OCI-LY3 (cell line): ENCODE results near the gene STK39.

ENCODE experiments used
- H2AFZ ChIP-seq: fragments of 200-600, 300-600 bp; shearing (Covaris generic); 2 replicates; pipeline ENCODE4 v1.6.0; 2014; ENCODE audit warnings: antibody characterized with exemption, low read depth, low read length
- H3K27ac ChIP-seq: fragments of 200-600, 300-600 bp; sonication (generic); 2 replicates; pipeline ENCODE4 v1.5.1; 2014; ENCODE audit warnings: mild to moderate bottlenecking, low read length, moderate library complexity, mixed read lengths
- H3K27me3 ChIP-seq: fragments of 200-600, 300-600 bp; sonication (generic); 2 replicates; pipeline ENCODE4 v1.6.1; 2014; ENCODE audit warnings: low read depth, low read length, mixed read lengths
- H3K36me3 ChIP-seq: fragments of 200-600, 300-600 bp; sonication (generic); replicated peaks from 2 replicates; pipeline ENCODE3; 2014; ENCODE audit warnings: low read depth, low read length, mixed read lengths
- H3K4me1 ChIP-seq: fragments of 300-600, 200-600 bp; sonication (generic); 2 replicates; pipeline ENCODE4 v1.6.1; 2014; ENCODE audit warnings: low read length, mixed read lengths
- H3K4me2 ChIP-seq: fragments of 200-600, 300-600 bp; sonication (generic); 2 replicates; pipeline ENCODE4 v1.6.1; 2014; ENCODE audit warnings: low read length, mixed read lengths
- H3K4me3 ChIP-seq: fragments of 300-600, 200-600 bp; sonication (generic); 2 replicates; pipeline ENCODE4 v1.5.1; 2014; ENCODE audit warnings: antibody characterized with exemption, mild to moderate bottlenecking, low read length, moderate library complexity
- H3K79me2 ChIP-seq: fragments of 300-600, 200-600 bp; shearing (Covaris generic); 2 replicates; pipeline ENCODE4 v1.6.1; 2014; ENCODE audit warnings: mild to moderate bottlenecking, low read length, mixed read lengths
- H3K9ac ChIP-seq: fragments of 300-600, 200-600 bp; shearing (Covaris generic); 2 replicates; pipeline ENCODE4 v1.6.0; 2014; ENCODE audit warnings: mild to moderate bottlenecking, low read length, moderate library complexity
- H3K9me3 ChIP-seq: fragments of 200-600, 300-600 bp; shearing (Covaris generic); 2 replicates; pipeline ENCODE4 v1.6.1; 2014; ENCODE audit warnings: low read length, mixed read lengths; ENCODE audit not compliant: insufficient read depth
- H4K20me1 ChIP-seq: fragments of 200-600, 300-600 bp; sonication (generic); 2 replicates; pipeline ENCODE4 v1.6.1; 2016; ENCODE audit warnings: low read length, mixed read lengths; ENCODE audit not compliant: insufficient read depth
- CTCF ChIP-seq: fragments of 200-600, 300-600 bp; sonication (generic); IDR thresholded peaks from 2 replicates; pipeline ENCODE4 v1.5.1; 2014; ENCODE audit warnings: antibody characterized with exemption, low read length, low read depth
- EZH2phosphoT487 ChIP-seq: fragments of 200-600 bp; shearing (Covaris generic); IDR thresholded peaks from 2 replicates; pipeline ENCODE4 v1.6.1; 2018; ENCODE audit warnings: antibody characterized with exemption, mixed run types, low read depth

The STK39 gene

GRCh38 chr2:168189835-168190569, 57.4 kb downstream of the STK39 start:
- Histone ChIP-seq H4K20me1 (peaks cover 3% of the 10 kb centered on the region; the same call in 1 of the 2 replicates), H3K9me3 (no peaks in the 10 kb centered on the region), H3K4me1 (peaks cover 30% of the 10 kb centered on the region), H3K9ac (no peak overlapping the region), H3K36me3 (no peaks in the 10 kb centered on the region), H2AFZ (no peak overlapping the region), H3K79me2 (no peaks in the 10 kb centered on the region), H3K4me3 (no peak overlapping the region), H3K27me3 (0 out of 2 replicates have a peak, but pooled peaks cover 5% of the 10 kb centered on the region), H3K4me2 (no peak overlapping the region), H3K27ac (no peak overlapping the region)
- TF ChIP-seq EZH2phosphoT487: no peak
- no peak for TF ChIP-seq CTCF

- H3K4me2 ChIP-seq: no peak overlapping the region
- H3K36me3 ChIP-seq: no peaks in the 10 kb centered on the region
- H3K4me1 ChIP-seq: peaks cover 11% of the 10 kb centered on the region
- TF ChIP-seq CTCF: no peak
- TF ChIP-seq EZH2phosphoT487: no peak
- peaks cover 6% of the 10 kb centered on the region; the same call in 1 of the 2 replicates for H4K20me1 ChIP-seq
- no peak overlapping the region for H3K27ac ChIP-seq
- H3K4me3 ChIP-seq: no peak overlapping the region
- H3K27me3 ChIP-seq: 0 out of 2 replicates have a peak, but pooled peaks cover 5% of the 10 kb centered on the region
- H3K79me2 ChIP-seq: no peaks in the 10 kb centered on the region
- H3K9me3 ChIP-seq: no peaks in the 10 kb centered on the region
- no peak overlapping the region for H3K9ac ChIP-seq
- no peak overlapping the region for H2AFZ ChIP-seq
These were observed 59.4 kb downstream of the STK39 start for GRCh38 chr2:168188002-168188401.

GRCh38 chr2:168186452-168186851, 60.9 kb downstream of the STK39 start:
- Histone ChIP-seq H3K27me3 (0 out of 2 replicates have a peak, but pooled peaks cover 5% of the 10 kb centered on the region), H3K4me3 (no peak overlapping the region), H4K20me1 (0 out of 2 replicates have a peak, but pooled peaks cover 3% of the 10 kb centered on the region), H3K9me3 (no peaks in the 10 kb centered on the region), H2AFZ (no peak overlapping the region), H3K4me1 (peaks cover 6% of the 10 kb centered on the region; the same call in 1 of the 2 replicates), H3K9ac (no peak overlapping the region), H3K79me2 (no peaks in the 10 kb centered on the region), H3K36me3 (no peaks in the 10 kb centered on the region), H3K4me2 (no peak overlapping the region), H3K27ac (no peak overlapping the region)
- no peak for TF ChIP-seq EZH2phosphoT487
- no peak for TF ChIP-seq CTCF

GRCh38 chr2:168185583-168186274, 61.7 kb downstream of the STK39 start:
- Histone ChIP-seq H2AFZ (no peak overlapping the region), H4K20me1 (0 out of 2 replicates have a peak, but pooled peaks cover 3% of the 10 kb centered on the region), H3K9ac (no peak overlapping the region), H3K4me2 (no peak overlapping the region), H3K27ac (no peak overlapping the region), H3K4me3 (no peak overlapping the region), H3K4me1 (peaks cover 6% of the 10 kb centered on the region; the same call in 1 of the 2 replicates), H3K27me3 (0 out of 2 replicates have a peak, but pooled peaks cover 1% of the 10 kb centered on the region), H3K79me2 (no peaks in the 10 kb centered on the region), H3K36me3 (no peaks in the 10 kb centered on the region), H3K9me3 (no peaks in the 10 kb centered on the region)
- no peak for TF ChIP-seq CTCF
- no peak for TF ChIP-seq EZH2phosphoT487
